ENCODE data around the gene SLC22A6.

SLC22A6 gene

GRCh38 chr11:62988276-62988675 is 3.5 kb upstream of the SLC22A6 start:
- no peak for TF ChIP-seq CTCF (conservative IDR thresholded peaks at IDR 0.05; ENCODE audit: low read depth, low read length)
- no peak for DNase-seq (ENCODE audit: low read depth)
- no peak overlapping the region for H3K4me3 ChIP-seq (ENCODE audit: low read length)

GRCh38 chr11:62985041-62985750 is 429 bp upstream of the SLC22A6 start:
- no peak for TF ChIP-seq CTCF (conservative IDR thresholded peaks at IDR 0.05; ENCODE audit: low read depth, low read length)
- no peak overlapping the region for H3K4me3 ChIP-seq (ENCODE audit: low read length)
- DNase-seq (ENCODE audit: low read depth) = no peak

GRCh38 chr11:62983536-62984199 is 1.1 kb downstream of the SLC22A6 start:
- H3K4me3 ChIP-seq (ENCODE audit: low read length) = no peak overlapping the region
- TF ChIP-seq CTCF (conservative IDR thresholded peaks at IDR 0.05; ENCODE audit: low read depth, low read length) = no peak
- no peak for DNase-seq (ENCODE audit: low read depth)

GRCh38 chr11:62981743-62982142 is 3.0 kb downstream of the SLC22A6 start:
- no peak for DNase-seq (ENCODE audit: low read depth)
- no peak overlapping the region for H3K4me3 ChIP-seq (ENCODE audit: low read length)
- peak; percentile 21 for TF ChIP-seq CTCF (conservative IDR thresholded peaks at IDR 0.05; ENCODE audit: low read depth, low read length)

GRCh38 chr11:62980133-62980760 is 4.5 kb downstream of the SLC22A6 start:
- DNase-seq (ENCODE audit: low read depth) = no peak
- TF ChIP-seq CTCF (conservative IDR thresholded peaks at IDR 0.05; ENCODE audit: low read depth, low read length) = no peak
- no peak overlapping the region for H3K4me3 ChIP-seq (ENCODE audit: low read length)

GRCh38 chr11:62976109-62976508 is 8.7 kb downstream of the SLC22A6 start:
- no peak for DNase-seq (ENCODE audit: low read depth)
- H3K4me3 ChIP-seq (ENCODE audit: low read length) = no peak overlapping the region
- no peak for TF ChIP-seq CTCF (conservative IDR thresholded peaks at IDR 0.05; ENCODE audit: low read depth, low read length)

Data from retinal pigment epithelial cell (primary cell).